NCI-H69 (cell line): ENCODE measurements around the gene FOXL2.
A peak's percentile ranks its signal among the peaks of the same experiment; 100 is the strongest.

Source experiments
- DNase-seq: peaks from one replicate; lab custom pipeline; 2025; lab: John Stamatoyannopoulos, UW

The FOXL2 gene

GRCh38 chr3:138946663-138947494, at the start of gene FOXL2, which contains the start of gene FOXL2NB:
Gene FOXL2 (minus strand): TSS chr3:138947137. CDS start chr3:138946722, 415 bp downstream.
Gene FOXL2NB (plus strand): TSS chr3:138947217. CDS start chr3:138947365, 148 bp downstream.
- peak; percentile 26 for DNase-seq

GRCh38 chr3:138995706-138996105, 48.8 kb upstream of the FOXL2 start:
- no peak for DNase-seq

- no peak for DNase-seq
Measured at GRCh38 chr3:138987181-138987580, 40.2 kb upstream of the FOXL2 start.

- DNase-seq, result no peak
Measured at GRCh38 chr3:138985932-138986331, 39.0 kb upstream of the FOXL2 start.

- no peak for DNase-seq
Measured at GRCh38 chr3:138984816-138985215, 37.9 kb upstream of the FOXL2 start.

- no peak for DNase-seq
Measured at GRCh38 chr3:138976047-138976446, 29.1 kb upstream of the FOXL2 start.

- no peak for DNase-seq
Measured at GRCh38 chr3:138975351-138975750, 28.4 kb upstream of the FOXL2 start.

- DNase-seq, result no peak
Measured at GRCh38 chr3:138974462-138974861, 27.5 kb upstream of the FOXL2 start.

GRCh38 chr3:138972941-138973340, 26.0 kb upstream of the FOXL2 start:
- no peak for DNase-seq

GRCh38 chr3:138971766-138972320, 24.9 kb upstream of the FOXL2 start:
- DNase-seq, result no peak

- DNase-seq, result no peak
Measured at GRCh38 chr3:138964923-138965322, 18.0 kb upstream of the FOXL2 start.

GRCh38 chr3:138964264-138964663, 17.3 kb upstream of the FOXL2 start:
- DNase-seq, result no peak

- DNase-seq, result no peak
Measured at GRCh38 chr3:138962854-138963560, 16.1 kb upstream of the FOXL2 start.

- DNase-seq, result no peak
Measured at GRCh38 chr3:138960417-138960852, 13.5 kb upstream of the FOXL2 start.

GRCh38 chr3:138950701-138951100, 3.8 kb upstream of the FOXL2 start:
- no peak for DNase-seq

- DNase-seq, result peak; percentile 41
Measured at GRCh38 chr3:138950006-138950644, 3.2 kb upstream of the FOXL2 start.

- no peak for DNase-seq
Measured at GRCh38 chr3:138949445-138950005, 2.6 kb upstream of the FOXL2 start.

- DNase-seq, result no peak
Measured at GRCh38 chr3:138949002-138949418, 2.1 kb upstream of the FOXL2 start.

GRCh38 chr3:138948371-138949001, 1.5 kb upstream of the FOXL2 start:
- no peak for DNase-seq

- no peak for DNase-seq
Measured at GRCh38 chr3:138947495-138948121, 671 bp upstream of the FOXL2 start.
